Lower lobe of right lung (tissue), 2 donors: Measurements from ENCODE around the gene CAPN3. TPM values are rescaled to one million over a fixed set of nuclear protein-coding genes. Genes with fewer than 3 reads are reported as not detected.
"Not testable (repeated sequence)": the region's sequence is repeated elsewhere in the genome, so short reads cannot be mapped to it uniquely, and the experiment has no call there.

ENCODE experiments used
- ATAC-seq, 2 donors: fragments of 200-7000 bp; cut with Tn5 transposase; one replicate each; pipeline ENCODE4 v1.9.1; 2020 to 2022; ENCODE audit warnings: mild to moderate bottlenecking in 2 of 2, moderate library complexity in 2 of 2
- DNase-seq: peaks from one replicate; pipeline ENCODE4 v3.0.0-alpha.2; 2020
- H3K27ac ChIP-seq: fragments of 200-600 bp; one replicate; pipeline ENCODE4 v1.8.0; 2022
- H3K27me3 ChIP-seq: fragments of 200-600 bp; one replicate; pipeline ENCODE4 v1.8.0; 2022; ENCODE audit warnings: low read depth
- H3K36me3 ChIP-seq: fragments of 200-600 bp; one replicate; pipeline ENCODE4 v1.8.0; 2022; ENCODE audit warnings: mild to moderate bottlenecking
- H3K4me1 ChIP-seq: fragments of 200-600 bp; one replicate; pipeline ENCODE4 v1.8.0; 2022
- H3K4me3 ChIP-seq: fragments of 200-600 bp; one replicate; pipeline ENCODE4 v1.8.0; 2022; ENCODE audit warnings: mild to moderate bottlenecking
- H3K9me3 ChIP-seq: fragments of 200-600 bp; one replicate; pipeline ENCODE4 v1.8.0; 2022
- intact Hi-C: fragments of 100-400 bp; cut with DNase I; formaldehyde crosslinking; loops from one replicate; pipeline ENCODE4 v1.11.0; 2022
- total RNA-seq: library from RNA; stranded (reverse); fragmentation: NEBNext Ultra II Directional; extraction: Animal tissue kit (Norgen Biotek cat#: 25700); gene quantifications from one replicate; pipeline ENCODE4 v1.2.1, GENCODE V29; 2021
- TF ChIP-seq, protein P1 (sequence below): fragments of 200-600 bp; IDR thresholded peaks from one replicate; pipeline ENCODE4 v1.8.0; 2022; ENCODE audit warnings: antibody characterized with exemption, mild to moderate bottlenecking
- donor health status: DM: no; HTN: yes; CAD: no; lungs with severe emphysema.

The CAPN3 gene
- total RNA-seq, 1 donor from 2014 or later = 47.2 TPM

- TF ChIP-seq, protein P1, sequence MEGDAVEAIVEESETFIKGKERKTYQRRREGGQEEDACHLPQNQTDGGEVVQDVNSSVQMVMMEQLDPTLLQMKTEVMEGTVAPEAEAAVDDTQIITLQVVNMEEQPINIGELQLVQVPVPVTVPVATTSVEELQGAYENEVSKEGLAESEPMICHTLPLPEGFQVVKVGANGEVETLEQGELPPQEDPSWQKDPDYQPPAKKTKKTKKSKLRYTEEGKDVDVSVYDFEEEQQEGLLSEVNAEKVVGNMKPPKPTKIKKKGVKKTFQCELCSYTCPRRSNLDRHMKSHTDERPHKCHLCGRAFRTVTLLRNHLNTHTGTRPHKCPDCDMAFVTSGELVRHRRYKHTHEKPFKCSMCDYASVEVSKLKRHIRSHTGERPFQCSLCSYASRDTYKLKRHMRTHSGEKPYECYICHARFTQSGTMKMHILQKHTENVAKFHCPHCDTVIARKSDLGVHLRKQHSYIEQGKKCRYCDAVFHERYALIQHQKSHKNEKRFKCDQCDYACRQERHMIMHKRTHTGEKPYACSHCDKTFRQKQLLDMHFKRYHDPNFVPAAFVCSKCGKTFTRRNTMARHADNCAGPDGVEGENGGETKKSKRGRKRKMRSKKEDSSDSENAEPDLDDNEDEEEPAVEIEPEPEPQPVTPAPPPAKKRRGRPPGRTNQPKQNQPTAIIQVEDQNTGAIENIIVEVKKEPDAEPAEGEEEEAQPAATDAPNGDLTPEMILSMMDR = no peak
- Histone ChIP-seq H3K27ac (no peak overlapping the region), H3K9me3 (no peaks in the 10 kb centered on the region), H3K4me3 (no peak overlapping the region), H3K4me1 (no peaks in the 10 kb centered on the region), H3K27me3 (no peaks in the 10 kb centered on the region), H3K36me3 (peaks cover 83% of the 10 kb centered on the region)
- intact Hi-C loops = no loop called here
- ATAC-seq (no peak), DNase-seq (no peak)
Measured at GRCh38 chr15:42324308-42324707, 35.0 kb upstream of the CAPN3 start.

- no peak overlapping the region for H3K4me3 ChIP-seq
- no peak overlapping the region for H3K27ac ChIP-seq
- H3K36me3 ChIP-seq = peaks cover 76% of the 10 kb centered on the region
- no peak for ATAC-seq
- no peaks in the 10 kb centered on the region for H3K9me3 ChIP-seq
- H3K4me1 ChIP-seq = no peaks in the 10 kb centered on the region
- no peak for DNase-seq
- TF ChIP-seq, protein P1 = no peak
- intact Hi-C loops = no loop called here
- no peaks in the 10 kb centered on the region for H3K27me3 ChIP-seq
Measured at GRCh38 chr15:42329161-42329560, 30.1 kb upstream of the CAPN3 start.

DNA sequence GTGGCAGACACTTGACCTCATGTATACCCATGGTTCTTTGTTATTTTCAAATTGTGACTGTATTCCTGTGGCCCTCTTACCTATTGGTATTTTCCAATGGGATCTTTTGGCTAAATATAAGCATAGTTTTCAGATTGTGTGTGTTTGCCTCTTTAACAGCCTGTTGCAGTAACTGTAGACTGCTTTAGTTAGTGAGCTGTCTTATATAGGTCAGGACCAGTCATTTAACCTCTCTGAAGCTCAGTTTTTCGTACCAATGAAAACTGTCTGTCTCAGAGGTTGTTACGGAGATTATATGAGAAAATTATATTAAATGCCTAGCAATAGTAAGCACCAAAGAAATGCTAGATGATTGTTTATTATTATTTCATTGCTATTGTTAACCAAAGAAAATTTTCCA, 29.3 kb upstream of the CAPN3 start:
- intact Hi-C loops = no loop called here
- H3K9me3 ChIP-seq = peaks cover 7% of the 10 kb centered on the region
- ATAC-seq (no peak), DNase-seq (no peak)
- H3K36me3 ChIP-seq = peaks cover 69% of the 10 kb centered on the region
- no peak overlapping the region for H3K4me3 ChIP-seq
- no peaks in the 10 kb centered on the region for H3K4me1 ChIP-seq
- TF ChIP-seq, protein P1 = no peak
- no peak overlapping the region for H3K27ac ChIP-seq
- no peaks in the 10 kb centered on the region for H3K27me3 ChIP-seq

DNA sequence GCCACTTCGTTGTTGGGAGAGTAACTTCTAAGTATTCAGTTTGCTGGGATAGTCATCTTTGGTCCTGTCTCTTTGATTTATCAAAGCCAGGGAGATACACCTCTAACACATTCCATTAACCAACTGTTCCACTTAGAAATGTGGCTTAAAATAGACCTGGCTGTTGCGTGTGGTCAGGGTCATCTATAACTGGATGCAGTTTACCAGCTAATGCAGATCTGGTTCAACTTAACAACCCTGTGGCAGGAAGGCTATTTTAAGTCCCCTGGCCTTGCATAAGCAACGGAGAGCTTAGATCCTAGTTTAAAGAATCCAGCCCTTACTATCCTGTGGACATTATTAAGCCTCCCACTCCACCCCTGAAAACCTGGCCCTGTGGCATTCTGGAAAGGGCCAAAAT, 28.1 kb upstream of the CAPN3 start:
- peaks cover 57% of the 10 kb centered on the region for H3K36me3 ChIP-seq
- DNase-seq (no peak), ATAC-seq (no peak)
- TF ChIP-seq, protein P1 = no peak
- peaks cover 9% of the 10 kb centered on the region for H3K9me3 ChIP-seq
- intact Hi-C loops = no loop called here
- H3K4me1 ChIP-seq = no peaks in the 10 kb centered on the region
- no peak overlapping the region for H3K27ac ChIP-seq
- H3K27me3 ChIP-seq = no peaks in the 10 kb centered on the region
- no peak overlapping the region for H3K4me3 ChIP-seq

DNA sequence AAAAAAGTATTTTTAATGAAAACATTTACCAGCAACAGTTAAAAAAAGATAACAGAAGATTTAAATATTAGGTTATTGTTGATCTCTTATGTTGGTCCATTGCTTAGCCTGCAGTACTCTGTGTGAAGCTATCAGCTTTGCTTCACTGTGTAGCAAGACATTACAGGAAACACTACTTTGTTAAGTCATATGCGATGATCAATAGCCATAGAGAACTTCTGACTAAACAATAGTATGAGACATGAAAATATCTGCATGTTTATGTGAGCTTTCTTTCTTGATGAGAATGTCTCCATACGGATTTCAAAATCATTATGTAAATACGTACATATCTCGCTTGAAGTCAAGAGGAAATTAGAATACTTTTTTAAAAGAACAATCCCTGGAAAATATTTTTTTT, 27.0 kb upstream of the CAPN3 start:
- TF ChIP-seq, protein P1 = no peak
- Histone ChIP-seq H3K27me3 (no peaks in the 10 kb centered on the region), H3K4me1 (no peaks in the 10 kb centered on the region), H3K9me3 (peaks cover 9% of the 10 kb centered on the region), H3K4me3 (no peak overlapping the region), H3K36me3 (peaks cover 46% of the 10 kb centered on the region), H3K27ac (no peak overlapping the region)
- intact Hi-C loops = no loop called here
- ATAC-seq (no peak), DNase-seq (no peak)

GRCh38 chr15:42335074-42335473, 24.2 kb upstream of the CAPN3 start:
- no peaks in the 10 kb centered on the region for H3K27me3 ChIP-seq
- TF ChIP-seq, protein P1 = no peak
- DNase-seq (no peak), ATAC-seq (no peak)
- H3K4me1 ChIP-seq = no peaks in the 10 kb centered on the region
- intact Hi-C loops = no loop called here
- no peak overlapping the region for H3K27ac ChIP-seq
- peaks cover 9% of the 10 kb centered on the region for H3K9me3 ChIP-seq
- H3K36me3 ChIP-seq = peaks cover 25% of the 10 kb centered on the region
- no peak overlapping the region for H3K4me3 ChIP-seq

DNA sequence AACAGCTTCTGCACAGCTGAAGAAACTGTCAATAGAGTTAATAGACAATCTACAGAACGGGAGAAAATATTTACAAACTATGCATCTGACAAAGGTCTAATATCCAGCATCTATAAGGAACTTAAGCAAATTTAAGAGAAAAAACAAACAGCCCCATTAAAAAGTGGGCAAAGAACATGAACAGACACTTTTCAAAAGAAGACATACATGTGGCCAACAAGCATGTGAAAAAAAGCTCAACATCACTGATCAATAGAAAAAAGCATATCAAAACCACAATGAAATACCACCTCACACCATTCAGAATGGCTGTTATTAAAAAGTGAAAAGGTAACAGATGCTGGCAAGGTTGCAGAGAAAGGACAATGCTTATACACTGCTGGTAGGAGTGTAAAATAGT, 22.7 kb upstream of the CAPN3 start:
- H3K4me3 ChIP-seq, H3K27me3 ChIP-seq, intact Hi-C loops, H3K9me3 ChIP-seq, DNase-seq, ATAC-seq, H3K4me1 ChIP-seq, H3K27ac ChIP-seq: not testable (repeated sequence)
- H3K36me3 ChIP-seq = peaks cover 24% of the 10 kb centered on the region

DNA sequence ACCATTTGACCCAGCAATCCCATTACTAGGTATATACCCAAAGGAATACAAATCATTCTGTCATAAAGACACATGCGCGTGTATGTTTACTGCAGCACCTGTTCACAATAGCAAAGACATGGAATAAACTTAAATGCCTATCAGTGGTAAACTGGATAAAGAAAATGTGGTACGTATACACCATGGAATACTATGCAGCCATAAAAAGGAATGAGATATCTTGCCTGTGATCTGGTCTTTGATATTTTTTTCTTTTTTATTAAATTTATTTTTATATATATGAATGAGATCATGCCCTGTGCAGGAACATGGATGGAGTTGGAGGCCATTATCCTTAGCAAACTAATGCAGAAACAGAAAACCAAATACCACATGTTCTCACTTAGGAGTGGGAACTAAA, 22.2 kb upstream of the CAPN3 start:
- ATAC-seq, H3K4me1 ChIP-seq, H3K27me3 ChIP-seq, H3K27ac ChIP-seq, H3K4me3 ChIP-seq, DNase-seq, H3K9me3 ChIP-seq, intact Hi-C loops: not testable (repeated sequence)
- H3K36me3 ChIP-seq = peaks cover 28% of the 10 kb centered on the region
